HFF-Myc (cell line): Measurements from ENCODE around the gene YEATS4.

ENCODE experiments used
- DNase-seq: peaks from one replicate; pipeline ENCODE4 v3.0.0-alpha.2; 2011; ENCODE audit warnings: low read depth; ENCODE audit errors: extremely low read depth
- H3K4me3 ChIP-seq: replicated peaks from 2 replicates; pipeline ENCODE4 v1.5.1; 2011; ENCODE audit warnings: low read depth, mild to moderate bottlenecking, control low read depth, low read length
- CTCF ChIP-seq: IDR thresholded peaks from 2 replicates; pipeline ENCODE4 v1.5.1; 2012; ENCODE audit warnings: mild to moderate bottlenecking, low read depth, low read length, control low read depth; ENCODE audit errors: missing control alignments

The YEATS4 gene

GRCh38 chr12:69350777-69351176, 8.8 kb upstream of the YEATS4 start:
- TF ChIP-seq CTCF: no peak
- H3K4me3 ChIP-seq: no peak overlapping the region
- DNase-seq: no peak

DNA sequence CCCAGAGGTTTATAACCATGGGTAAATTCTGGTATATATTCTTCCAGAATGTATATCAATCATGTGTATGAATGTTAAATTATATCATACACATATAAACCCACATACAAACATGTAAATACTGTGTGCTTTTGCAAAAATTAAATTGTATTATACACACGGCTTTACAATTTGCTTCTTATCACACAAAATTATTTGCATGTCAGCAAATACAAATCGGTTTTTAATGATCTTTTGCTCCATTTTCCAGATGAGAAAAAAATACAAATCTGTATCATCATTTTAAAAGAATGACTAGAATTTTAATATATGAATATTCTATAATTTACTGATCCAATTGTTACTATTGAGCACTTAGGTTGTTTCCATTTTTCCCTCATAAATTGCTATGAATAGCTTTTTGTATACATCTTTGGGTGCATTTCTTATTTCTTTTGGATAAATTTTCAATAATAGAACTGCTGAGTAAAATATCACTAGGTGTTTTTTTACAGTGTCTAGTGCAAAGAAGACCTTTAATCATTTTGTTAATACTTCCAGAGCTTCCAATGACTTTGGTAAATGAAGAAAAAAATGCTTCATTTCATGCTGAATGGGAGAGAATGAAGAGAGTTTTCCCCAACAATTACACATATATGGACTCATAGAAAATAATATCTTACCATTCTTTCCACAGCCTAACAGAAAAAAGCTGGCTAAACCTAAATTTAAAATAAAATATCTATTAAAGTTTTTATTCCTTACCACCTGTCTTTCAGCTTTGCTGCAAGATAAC, 7.9 kb upstream of the YEATS4 start:
- no peak overlapping the region for H3K4me3 ChIP-seq
- no peak for TF ChIP-seq CTCF
- no peak for DNase-seq

DNA sequence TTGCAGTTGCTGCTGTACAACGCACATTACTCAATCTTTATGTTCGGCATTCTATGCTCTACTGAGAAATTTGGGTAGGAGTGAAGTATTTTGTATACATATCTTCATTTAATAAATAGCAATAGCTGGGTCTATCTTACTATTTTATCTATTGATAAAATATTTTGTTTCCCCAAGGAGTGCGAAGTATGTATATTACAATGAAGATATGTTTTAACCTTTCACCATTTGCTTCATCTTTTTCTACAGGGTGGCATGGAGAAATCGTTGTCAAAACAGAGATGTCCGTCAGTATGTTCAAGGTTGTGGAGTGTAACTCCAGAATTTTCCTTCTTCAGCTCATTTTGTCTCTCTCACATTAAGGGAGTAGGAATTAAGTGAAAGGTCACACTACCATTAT, 6.6 kb upstream of the YEATS4 start:
- no peak overlapping the region for H3K4me3 ChIP-seq
- DNase-seq: no peak
- no peak for TF ChIP-seq CTCF

DNA sequence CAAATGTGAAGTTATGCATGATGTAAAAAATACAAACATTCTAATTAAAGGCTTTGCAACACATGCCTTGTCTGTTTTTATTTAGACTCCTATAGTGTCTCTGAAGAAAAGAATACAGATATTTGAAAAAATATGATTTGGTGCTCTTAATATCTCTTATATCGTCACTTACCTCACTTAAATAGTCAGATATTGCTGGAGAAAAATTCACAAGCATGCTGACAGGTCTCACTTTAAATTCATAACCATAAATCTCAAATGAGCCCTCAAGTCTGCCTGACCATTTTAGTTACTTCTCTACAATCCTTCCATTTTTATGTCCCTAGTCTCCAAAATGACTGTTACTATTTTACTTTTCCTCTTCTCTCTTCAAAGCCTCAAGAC, 5.4 kb upstream of the YEATS4 start:
- no peak for DNase-seq
- TF ChIP-seq CTCF: no peak

GRCh38 chr12:69354556-69355187, 4.9 kb upstream of the YEATS4 start:
- H3K4me3 ChIP-seq: no peak overlapping the region
- TF ChIP-seq CTCF: no peak

More for the DNA sequence above, 5.4 kb upstream of the YEATS4 start:
- no peak overlapping the region for H3K4me3 ChIP-seq

DNA sequence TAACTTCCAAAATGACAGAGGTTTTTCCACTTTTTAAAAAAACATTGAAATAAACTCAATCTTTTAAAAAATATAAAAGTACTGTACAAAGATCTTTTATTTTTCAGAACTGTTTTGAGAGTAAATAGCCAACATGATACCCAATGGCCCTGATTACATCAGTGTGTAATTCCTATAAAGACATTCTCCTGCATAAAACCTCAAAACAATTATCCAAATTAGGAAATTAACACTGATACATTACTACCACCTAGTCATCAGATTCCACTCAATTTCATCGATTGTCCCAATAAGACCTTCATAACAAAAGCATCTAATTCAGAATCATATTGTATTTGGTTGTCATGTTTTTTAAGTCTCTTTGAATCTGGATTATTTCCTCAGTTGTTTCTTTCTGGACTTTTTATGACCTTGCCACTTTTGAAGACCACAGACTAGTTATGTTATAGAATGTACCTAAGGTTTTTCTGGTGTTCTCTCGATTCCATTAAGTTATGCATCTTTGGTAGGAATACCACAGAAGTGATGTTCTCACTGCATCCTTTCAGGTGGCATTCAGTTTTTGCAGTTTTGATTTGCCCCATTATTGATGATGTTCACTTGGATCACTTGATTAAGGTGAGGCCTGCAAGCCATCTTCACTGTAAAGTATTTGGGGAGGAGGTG, 4.0 kb upstream of the YEATS4 start:
- no peak for DNase-seq
- H3K4me3 ChIP-seq: no peak overlapping the region
- TF ChIP-seq CTCF: no peak

More at GRCh38 chr12:69354556-69355187, 4.9 kb upstream of the YEATS4 start:
- DNase-seq: no peak
